ENCODE data around the gene SLK. TPM values are rescaled to one million over a fixed set of nuclear protein-coding genes. Genes with fewer than 3 reads are reported as not detected.

The SLK gene
- total and polyA plus RNA-seq, 4 donors: 16.0 to 50.2 (median 33.3) TPM

- H3K9me3 ChIP-seq (ENCODE audit: control insufficient read depth, low read length): no peaks in the 10 kb centered on the region
- no peak overlapping the region for H3K4me3 ChIP-seq (ENCODE audit: low read length in 2 of 2)
- no peaks in the 10 kb centered on the region for H3K27me3 ChIP-seq (ENCODE audit: control insufficient read depth in 1 of 2, insufficient read depth in 2 of 2, low read length in 1 of 2)
- 73 to 74% methylated on average over 3 of the region's 3 CpGs for WGBS, 2 donors
- DNase-seq (no peak), ATAC-seq (ENCODE audit: low FRiP score) (no peak)
- no peak overlapping the region for H3K27ac ChIP-seq (ENCODE audit: low read depth in 1 of 2, low read length in 2 of 2)
- intact Hi-C loops (cut with DNase I): no loop called here
- no peaks in the 10 kb centered on the region for H3K36me3 ChIP-seq (ENCODE audit: control insufficient read depth in 1 of 2, insufficient read depth in 2 of 2, low read length in 1 of 2)
- no peaks in the 10 kb centered on the region for H3K4me1 ChIP-seq (ENCODE audit: control insufficient read depth in 1 of 2, insufficient read depth in 2 of 2, low read length in 2 of 2)
These were observed 23.2 kb downstream of the SLK start for GRCh38 chr10:103990121-103990520.

- H3K4me1 ChIP-seq (ENCODE audit: control insufficient read depth in 1 of 2, insufficient read depth in 2 of 2, low read length in 2 of 2): no peaks in the 10 kb centered on the region
- WGBS, 2 donors: 66 to 79% methylated on average over 1 of the region's 1 CpG
- intact Hi-C loops (cut with DNase I): no loop called here
These were observed 23.6 kb downstream of the SLK start for GRCh38 chr10:103990531-103990930.

GRCh38 chr10:103991393-103992128 lies 24.6 kb downstream of the SLK start:
- no peak overlapping the region for H3K27ac ChIP-seq (ENCODE audit: low read depth in 1 of 2, low read length in 2 of 2)
- no peaks in the 10 kb centered on the region for H3K36me3 ChIP-seq (ENCODE audit: control insufficient read depth in 1 of 2, insufficient read depth in 2 of 2, low read length in 1 of 2)
- 73 to 74% methylated on average over 3 of the region's 3 CpGs for WGBS, 2 donors
- no peak overlapping the region for H3K4me3 ChIP-seq (ENCODE audit: low read length in 2 of 2)
- DNase-seq (no peak), ATAC-seq (ENCODE audit: low FRiP score) (no peak)
- no peaks in the 10 kb centered on the region for H3K9me3 ChIP-seq (ENCODE audit: control insufficient read depth, low read length)
- no peaks in the 10 kb centered on the region for H3K27me3 ChIP-seq (ENCODE audit: control insufficient read depth in 1 of 2, insufficient read depth in 2 of 2, low read length in 1 of 2)
- no peaks in the 10 kb centered on the region for H3K4me1 ChIP-seq (ENCODE audit: control insufficient read depth in 1 of 2, insufficient read depth in 2 of 2, low read length in 2 of 2)
- intact Hi-C loops (cut with DNase I): no loop called here

More at GRCh38 chr10:103990531-103990930, 23.6 kb downstream of the SLK start:
- Histone ChIP-seq H3K27me3 (ENCODE audit: control insufficient read depth in 1 of 2, insufficient read depth in 2 of 2, low read length in 1 of 2) (no peaks in the 10 kb centered on the region), H3K4me3 (ENCODE audit: low read length in 2 of 2) (no peak overlapping the region), H3K9me3 (ENCODE audit: control insufficient read depth, low read length) (no peaks in the 10 kb centered on the region), H3K36me3 (ENCODE audit: control insufficient read depth in 1 of 2, insufficient read depth in 2 of 2, low read length in 1 of 2) (no peaks in the 10 kb centered on the region), H3K27ac (ENCODE audit: low read depth in 1 of 2, low read length in 2 of 2) (no peak overlapping the region)
- DNase-seq (no peak), ATAC-seq (ENCODE audit: low FRiP score) (no peak)

GRCh38 chr10:103995134-103995533 lies 28.2 kb downstream of the SLK start:
- Histone ChIP-seq H3K27me3 (ENCODE audit: control insufficient read depth in 1 of 2, insufficient read depth in 2 of 2, low read length in 1 of 2) (no peaks in the 10 kb centered on the region), H3K36me3 (ENCODE audit: control insufficient read depth in 1 of 2, insufficient read depth in 2 of 2, low read length in 1 of 2) (no peaks in the 10 kb centered on the region), H3K9me3 (ENCODE audit: control insufficient read depth, low read length) (no peaks in the 10 kb centered on the region), H3K4me1 (ENCODE audit: control insufficient read depth in 1 of 2, insufficient read depth in 2 of 2, low read length in 2 of 2) (no peaks in the 10 kb centered on the region), H3K27ac (ENCODE audit: low read depth in 1 of 2, low read length in 2 of 2) (no peak overlapping the region), H3K4me3 (ENCODE audit: low read length in 2 of 2) (no peak overlapping the region)
- DNase-seq (no peak), ATAC-seq (ENCODE audit: low FRiP score) (no peak)
- intact Hi-C loops (cut with DNase I): no loop called here
- 95 to 96% methylated on average over 1 of the region's 1 CpG for WGBS, 2 donors

- Histone ChIP-seq H3K4me3 (ENCODE audit: low read length in 2 of 2) (no peak overlapping the region), H3K9me3 (ENCODE audit: control insufficient read depth, low read length) (no peaks in the 10 kb centered on the region), H3K4me1 (ENCODE audit: control insufficient read depth in 1 of 2, insufficient read depth in 2 of 2, low read length in 2 of 2) (no peaks in the 10 kb centered on the region), H3K27me3 (ENCODE audit: control insufficient read depth in 1 of 2, insufficient read depth in 2 of 2, low read length in 1 of 2) (no peaks in the 10 kb centered on the region), H3K27ac (ENCODE audit: low read depth in 1 of 2, low read length in 2 of 2) (no peak overlapping the region), H3K36me3 (ENCODE audit: control insufficient read depth in 1 of 2, insufficient read depth in 2 of 2, low read length in 1 of 2) (peaks cover 2 to 4% of the 10 kb centered on the region in 2 donors)
- no peak for ATAC-seq (ENCODE audit: low FRiP score)
- DNase-seq: no peak
- 95 to 97% methylated on average over 2 of the region's 2 CpGs for WGBS, 2 donors
- intact Hi-C loops (cut with DNase I): no loop called here
These were observed 31.9 kb downstream of the SLK start for GRCh38 chr10:103998805-103999204.

- ATAC-seq (ENCODE audit: low FRiP score): no peak
- H3K36me3 ChIP-seq (ENCODE audit: control insufficient read depth in 1 of 2, insufficient read depth in 2 of 2, low read length in 1 of 2): peaks cover 4% of the 10 kb centered on the region in 2 donors
- no peak overlapping the region for H3K27ac ChIP-seq (ENCODE audit: low read depth in 1 of 2, low read length in 2 of 2)
These were observed 36.0 kb downstream of the SLK start for GRCh38 chr10:104002911-104003310.

GRCh38 chr10:104005172-104005863 lies 38.4 kb downstream of the SLK start:
- WGBS, 2 donors: 88% methylated on average over 8 of the region's 8 CpGs
- intact Hi-C loops (cut with DNase I): no loop called here
- Histone ChIP-seq H3K4me3 (ENCODE audit: low read length in 2 of 2) (no peak overlapping the region), H3K36me3 (ENCODE audit: control insufficient read depth in 1 of 2, insufficient read depth in 2 of 2, low read length in 1 of 2) (peaks cover 4% of the 10 kb centered on the region in 2 donors), H3K4me1 (ENCODE audit: control insufficient read depth in 1 of 2, insufficient read depth in 2 of 2, low read length in 2 of 2) (no peaks in the 10 kb centered on the region), H3K27me3 (ENCODE audit: control insufficient read depth in 1 of 2, insufficient read depth in 2 of 2, low read length in 1 of 2) (no peaks in the 10 kb centered on the region), H3K27ac (ENCODE audit: low read depth in 1 of 2, low read length in 2 of 2) (no peak overlapping the region), H3K9me3 (ENCODE audit: control insufficient read depth, low read length) (no peaks in the 10 kb centered on the region)
- no peak for DNase-seq
- no peak for ATAC-seq (ENCODE audit: low FRiP score)

More at GRCh38 chr10:104002911-104003310, 36.0 kb downstream of the SLK start:
- Histone ChIP-seq H3K4me1 (ENCODE audit: control insufficient read depth in 1 of 2, insufficient read depth in 2 of 2, low read length in 2 of 2) (no peaks in the 10 kb centered on the region), H3K4me3 (ENCODE audit: low read length in 2 of 2) (no peak overlapping the region), H3K9me3 (ENCODE audit: control insufficient read depth, low read length) (no peaks in the 10 kb centered on the region), H3K27me3 (ENCODE audit: control insufficient read depth in 1 of 2, insufficient read depth in 2 of 2, low read length in 1 of 2) (no peaks in the 10 kb centered on the region)
- 96 to 97% methylated on average over 1 of the region's 1 CpG for WGBS, 2 donors
- DNase-seq: no peak
- intact Hi-C loops (cut with DNase I): no loop called here

- no peaks in the 10 kb centered on the region for H3K9me3 ChIP-seq (ENCODE audit: control insufficient read depth, low read length)
- ATAC-seq (ENCODE audit: low FRiP score): no peak
- WGBS, 2 donors: 87 to 91% methylated on average over 2 of the region's 2 CpGs
These were observed 45.0 kb downstream of the SLK start for GRCh38 chr10:104011904-104012303.

GRCh38 chr10:104013489-104013888 lies 46.5 kb downstream of the SLK start:
- H3K36me3 ChIP-seq (ENCODE audit: control insufficient read depth in 1 of 2, insufficient read depth in 2 of 2, low read length in 1 of 2): peaks cover 2 to 4% of the 10 kb centered on the region in 2 donors
- no peak overlapping the region for H3K27ac ChIP-seq (ENCODE audit: low read depth in 1 of 2, low read length in 2 of 2)
- WGBS, 2 donors: 94 to 97% methylated on average over 4 of the region's 4 CpGs
- no peaks in the 10 kb centered on the region for H3K27me3 ChIP-seq (ENCODE audit: control insufficient read depth in 1 of 2, insufficient read depth in 2 of 2, low read length in 1 of 2)
- no peaks in the 10 kb centered on the region for H3K4me1 ChIP-seq (ENCODE audit: control insufficient read depth in 1 of 2, insufficient read depth in 2 of 2, low read length in 2 of 2)
- ATAC-seq (ENCODE audit: low FRiP score) (no peak), DNase-seq (no peak)
- intact Hi-C loops (cut with DNase I): no loop called here
- no peak overlapping the region for H3K4me3 ChIP-seq (ENCODE audit: low read length in 2 of 2)
- no peaks in the 10 kb centered on the region for H3K9me3 ChIP-seq (ENCODE audit: control insufficient read depth, low read length)

More at GRCh38 chr10:104011904-104012303, 45.0 kb downstream of the SLK start:
- H3K4me3 ChIP-seq (ENCODE audit: low read length in 2 of 2): no peak overlapping the region
- peaks cover 0 to 4% of the 10 kb centered on the region in 2 donors for H3K36me3 ChIP-seq (ENCODE audit: control insufficient read depth in 1 of 2, insufficient read depth in 2 of 2, low read length in 1 of 2)
- H3K27ac ChIP-seq (ENCODE audit: low read depth in 1 of 2, low read length in 2 of 2): no peak overlapping the region
- H3K27me3 ChIP-seq (ENCODE audit: control insufficient read depth in 1 of 2, insufficient read depth in 2 of 2, low read length in 1 of 2): no peaks in the 10 kb centered on the region
- no peak for DNase-seq
- intact Hi-C loops (cut with DNase I): no loop called here
- H3K4me1 ChIP-seq (ENCODE audit: control insufficient read depth in 1 of 2, insufficient read depth in 2 of 2, low read length in 2 of 2): no peaks in the 10 kb centered on the region

All from aorta (tissue), 5 donors.